Keratinocyte (primary cell): ENCODE results near the gene TIPIN. TPM values are rescaled to one million over a fixed set of nuclear protein-coding genes. Genes with fewer than 3 reads are reported as not detected.

Experiments
- DNase-seq: peaks from one replicate; pipeline ENCODE4 v3.0.0-alpha.2; 2011; ENCODE audit warnings: low read depth, missing footprints, low spot score
- FAIRE-seq: peaks from 2 replicates; lab custom pipeline; 2011; peaks lifted over from hg19 to GRCh38; lab: Jason Lieb, UNC
- H2AFZ ChIP-seq: 2 replicates; pipeline ENCODE4 v1.6.0; 2012; ENCODE audit warnings: low read length, control low read depth, inconsistent platforms; ENCODE audit not compliant: control insufficient read depth
- H3K27ac ChIP-seq: 2 replicates; pipeline ENCODE4 v1.5.1; 2011; ENCODE audit warnings: low read length; ENCODE audit not compliant: control insufficient read depth, insufficient read depth
- H3K27me3 ChIP-seq: 3 replicates; pipeline ENCODE4 v1.6.0; 2011; ENCODE audit warnings: low read length; ENCODE audit not compliant: control insufficient read depth, insufficient read depth; ENCODE audit errors: extremely low read depth
- H3K36me3 ChIP-seq, 2 experiments: 2 replicates in 1 of 2; 3 replicates in 1 of 2; pipeline ENCODE4 v1.5.1; 2011; ENCODE audit warnings: low read length in 2 of 2, mild to moderate bottlenecking in 1 of 2; ENCODE audit not compliant: control insufficient read depth in 2 of 2, insufficient read depth in 2 of 2; ENCODE audit errors: extremely low read depth in 1 of 2
- H3K4me1 ChIP-seq: 3 replicates; pipeline ENCODE4 v1.5.1; 2011; ENCODE audit warnings: low read length; ENCODE audit not compliant: control insufficient read depth, insufficient read depth; ENCODE audit errors: extremely low read depth
- H3K4me2 ChIP-seq: 3 replicates; pipeline ENCODE4 v1.6.0; 2011; ENCODE audit warnings: low read depth, low read length; ENCODE audit not compliant: control insufficient read depth, insufficient read depth; ENCODE audit errors: extremely low read depth
- H3K4me3 ChIP-seq, 3 experiments: fragments of 200-600 bp in 1 of 3; sonication (generic) in 1 of 3; 2 replicates in 2 of 3; 3 replicates in 1 of 3; pipeline ENCODE4 v1.5.1; 2011 to 2016; ENCODE audit warnings: low read length in 3 of 3, mild to moderate bottlenecking in 3 of 3, control low read depth in 2 of 3, inconsistent platforms in 1 of 3, low read depth in 1 of 3, mixed read lengths in 1 of 3, mixed run types in 1 of 3, moderate library complexity in 1 of 3; ENCODE audit not compliant: control insufficient read depth in 2 of 3, insufficient read depth in 2 of 3; ENCODE audit errors: extremely low read depth in 1 of 3
- H3K79me2 ChIP-seq: 2 replicates; pipeline ENCODE4 v1.6.0; 2012; ENCODE audit warnings: low read length; ENCODE audit not compliant: control insufficient read depth, insufficient read depth
- H3K9ac ChIP-seq: 3 replicates; pipeline ENCODE4 v1.6.0; 2011; ENCODE audit warnings: low read length; ENCODE audit not compliant: control insufficient read depth, insufficient read depth; ENCODE audit errors: extremely low read depth
- H3K9me1 ChIP-seq: 3 replicates; pipeline ENCODE4 v1.6.0; 2011; ENCODE audit warnings: low read length; ENCODE audit not compliant: control insufficient read depth, insufficient read depth; ENCODE audit errors: extremely low read depth
- H3K9me3 ChIP-seq: 2 replicates; pipeline ENCODE4 v1.5.1; 2012; ENCODE audit warnings: low read depth, low read length; ENCODE audit not compliant: control insufficient read depth
- H4K20me1 ChIP-seq: 3 replicates; pipeline ENCODE4 v1.6.0; 2011; ENCODE audit warnings: low read length; ENCODE audit not compliant: control insufficient read depth, insufficient read depth; ENCODE audit errors: extremely low read depth
- EZH2 ChIP-seq: IDR thresholded peaks from one replicate; pipeline ENCODE4 v1.6.1; 2012; ENCODE audit warnings: inconsistent platforms, mild to moderate bottlenecking, low read length, moderate library complexity
- dilution Hi-C: fragments of 300-500 bp; cut with MboI; formaldehyde crosslinking; loops from one replicate; pipeline ENCODE4 v1.7.0; 2020; ENCODE audit warnings: low sequenced_read_pairs; ENCODE audit not compliant: extremely low pct_ligation_motif_present
- polyA plus RNA-seq, 5 experiments: library from polyadenylated mRNA; depleted of rRNA in 3 of 5; stranded (reverse) in 3 of 5; stranded (forward) in 1 of 5; unstranded in 1 of 5; fragments of >200 nt; gene quantifications; 1 replicate in 1 of 5; 2 replicates in 3 of 5; 3 replicates in 1 of 5; pipeline versions ENCODE4 v1.2.1 to v1.2.3, GENCODE V29; 2011 to 2012; ENCODE audit warnings: missing spikeins in 2 of 5, low read depth in 1 of 5, low replicate concordance in 1 of 5
- TF ChIP-seq, protein P1 (sequence below), 3 experiments: IDR thresholded peaks in 1 of 3; conservative IDR thresholded peaks in 1 of 3; optimal IDR thresholded peaks in 1 of 3; 2 replicates in 2 of 3; 3 replicates in 1 of 3; pipeline versions ENCODE3 to v1.5.1; 2011; ENCODE audit warnings: low read length in 3 of 3, mild to moderate bottlenecking in 3 of 3, moderate library complexity in 2 of 3, control low read depth in 1 of 3, inconsistent platforms in 1 of 3; ENCODE audit not compliant: insufficient read depth in 2 of 3; ENCODE audit errors: extremely low read depth in 1 of 3

Gene TIPIN
- polyA plus RNA-seq, 1 donor (not counting 4 experiments of a cell fraction or from before 2014, with no cell fraction given), result 11.9 TPM

DNA sequence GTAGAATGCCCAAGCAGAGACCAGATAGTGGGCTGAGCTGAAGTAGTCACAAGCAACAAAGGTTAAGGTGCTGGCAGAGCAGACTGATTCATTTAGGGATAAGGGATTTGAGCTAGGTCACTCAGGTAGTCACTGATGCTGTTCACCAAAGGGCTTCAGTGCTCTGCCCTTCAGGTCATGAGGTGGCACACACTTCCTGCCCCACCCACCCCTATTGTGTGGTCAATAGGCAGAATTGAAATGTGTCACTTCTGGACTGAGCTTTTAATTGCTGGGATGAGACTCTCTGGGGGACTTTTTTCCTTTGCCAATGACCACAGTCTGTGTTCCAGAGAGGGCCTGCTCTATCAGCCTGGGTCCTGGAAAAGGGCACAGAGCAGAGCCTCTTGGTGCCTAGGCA, 66.0 kb downstream of the TIPIN start:
- no peak for DNase-seq
- no peaks in the 10 kb centered on the region for H3K9me1 ChIP-seq
- no peak overlapping the region for H3K9ac ChIP-seq
- no peak overlapping the region for H2AFZ ChIP-seq
- dilution Hi-C loops, result no loop called here
- no peak overlapping the region for H3K4me3 ChIP-seq
- no peaks in the 10 kb centered on the region for H3K36me3 ChIP-seq
- FAIRE-seq, result no peak
- H3K4me2 ChIP-seq, result no peak overlapping the region
- TF ChIP-seq, protein P1, sequence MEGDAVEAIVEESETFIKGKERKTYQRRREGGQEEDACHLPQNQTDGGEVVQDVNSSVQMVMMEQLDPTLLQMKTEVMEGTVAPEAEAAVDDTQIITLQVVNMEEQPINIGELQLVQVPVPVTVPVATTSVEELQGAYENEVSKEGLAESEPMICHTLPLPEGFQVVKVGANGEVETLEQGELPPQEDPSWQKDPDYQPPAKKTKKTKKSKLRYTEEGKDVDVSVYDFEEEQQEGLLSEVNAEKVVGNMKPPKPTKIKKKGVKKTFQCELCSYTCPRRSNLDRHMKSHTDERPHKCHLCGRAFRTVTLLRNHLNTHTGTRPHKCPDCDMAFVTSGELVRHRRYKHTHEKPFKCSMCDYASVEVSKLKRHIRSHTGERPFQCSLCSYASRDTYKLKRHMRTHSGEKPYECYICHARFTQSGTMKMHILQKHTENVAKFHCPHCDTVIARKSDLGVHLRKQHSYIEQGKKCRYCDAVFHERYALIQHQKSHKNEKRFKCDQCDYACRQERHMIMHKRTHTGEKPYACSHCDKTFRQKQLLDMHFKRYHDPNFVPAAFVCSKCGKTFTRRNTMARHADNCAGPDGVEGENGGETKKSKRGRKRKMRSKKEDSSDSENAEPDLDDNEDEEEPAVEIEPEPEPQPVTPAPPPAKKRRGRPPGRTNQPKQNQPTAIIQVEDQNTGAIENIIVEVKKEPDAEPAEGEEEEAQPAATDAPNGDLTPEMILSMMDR (optimal IDR thresholded peaks at IDR 0.05 in 1 of 3, IDR thresholded peaks at IDR 0.05 in 1 of 3, conservative IDR thresholded peaks at IDR 0.05 in 1 of 3; ENCODE audit: extremely low read depth in 1 of 3, insufficient read depth in 2 of 3, low read length in 3 of 3), result no peak
- no peak for TF ChIP-seq EZH2
- no peaks in the 10 kb centered on the region for H3K9me3 ChIP-seq
- no peaks in the 10 kb centered on the region for H3K27me3 ChIP-seq
- H3K4me1 ChIP-seq, result peaks cover 29% of the 10 kb centered on the region
- no peak overlapping the region for H3K27ac ChIP-seq
- no peaks in the 10 kb centered on the region for H3K79me2 ChIP-seq
- no peaks in the 10 kb centered on the region for H4K20me1 ChIP-seq

DNA sequence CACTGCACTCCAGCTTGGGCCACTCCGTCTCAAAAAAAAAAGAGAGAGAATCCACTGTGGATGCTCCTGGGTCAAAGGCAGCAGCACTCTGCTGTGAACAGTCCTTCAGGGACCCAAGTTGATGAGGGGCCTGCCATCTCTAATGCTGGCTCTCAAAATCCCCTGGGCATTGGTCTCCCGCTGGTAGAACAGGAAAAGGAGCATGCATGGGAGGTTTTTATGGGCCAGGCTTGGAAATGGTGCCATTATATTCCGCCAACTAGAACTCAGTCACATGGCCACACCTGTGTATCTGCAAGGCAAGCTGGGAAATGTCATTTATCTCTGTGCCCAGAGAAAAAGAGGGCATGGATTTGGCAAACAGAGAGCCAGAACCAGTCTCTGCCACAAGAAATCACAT, 66.5 kb downstream of the TIPIN start:
- Histone ChIP-seq H3K9me3 (no peaks in the 10 kb centered on the region), H3K4me2 (no peak overlapping the region), H3K4me3 (no peak overlapping the region), H3K9me1 (no peaks in the 10 kb centered on the region), H3K36me3 (no peaks in the 10 kb centered on the region), H3K79me2 (no peaks in the 10 kb centered on the region), H3K4me1 (peaks cover 26% of the 10 kb centered on the region), H3K27me3 (no peaks in the 10 kb centered on the region), H3K9ac (no peak overlapping the region), H4K20me1 (no peaks in the 10 kb centered on the region), H3K27ac (no peak overlapping the region), H2AFZ (no peak overlapping the region)
- FAIRE-seq, result no peak
- TF ChIP-seq, protein P1 (optimal IDR thresholded peaks at IDR 0.05 in 1 of 3, IDR thresholded peaks at IDR 0.05 in 1 of 3, conservative IDR thresholded peaks at IDR 0.05 in 1 of 3; ENCODE audit: extremely low read depth in 1 of 3, insufficient read depth in 2 of 3, low read length in 3 of 3), result no peak
- no peak for TF ChIP-seq EZH2
- dilution Hi-C loops, result no loop called here
- no peak for DNase-seq
